GM18502 (cell line): ENCODE measurements around the gene ZNF382.
"Not testable (repeated sequence)": the region's sequence is repeated elsewhere in the genome, so short reads cannot be mapped to it uniquely, and the experiment has no call there.

Experiments used
- ATAC-seq: cut with Tn5 transposase; IDR thresholded peaks from one replicate; pipeline ENCODE4 v1.9.1; 2021; ENCODE audit warnings: mild to moderate bottlenecking; ENCODE audit not compliant: unreplicated experiment, poor library complexity

ZNF382 gene

GRCh38 chr19:36605101-36605876, at the start of gene ZNF382:
TSS of gene ZNF382 (plus strand) at chr19:36605313. CDS start at chr19:36609915, 4,602 bp downstream.
- ATAC-seq: peak; percentile 77

DNA sequence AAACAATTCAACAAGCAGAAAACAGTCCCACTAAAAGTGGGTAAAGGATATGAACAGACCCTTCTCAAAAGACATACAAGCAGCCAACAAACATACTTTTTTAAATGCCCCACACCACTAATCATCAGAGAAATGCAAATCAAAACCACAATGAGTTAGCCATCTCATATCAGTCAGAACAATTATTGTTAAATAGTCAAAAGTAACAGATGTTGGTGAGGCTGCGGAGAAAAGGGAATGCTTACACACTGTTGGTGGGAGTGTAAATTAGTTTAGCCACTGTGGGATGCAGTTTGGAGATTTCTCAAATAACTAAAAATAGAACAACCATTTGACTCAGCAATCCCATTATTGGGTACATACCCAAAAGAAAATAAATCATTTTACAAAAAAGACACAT, 40.7 kb upstream of the ZNF382 start:
- ATAC-seq: no peak

DNA sequence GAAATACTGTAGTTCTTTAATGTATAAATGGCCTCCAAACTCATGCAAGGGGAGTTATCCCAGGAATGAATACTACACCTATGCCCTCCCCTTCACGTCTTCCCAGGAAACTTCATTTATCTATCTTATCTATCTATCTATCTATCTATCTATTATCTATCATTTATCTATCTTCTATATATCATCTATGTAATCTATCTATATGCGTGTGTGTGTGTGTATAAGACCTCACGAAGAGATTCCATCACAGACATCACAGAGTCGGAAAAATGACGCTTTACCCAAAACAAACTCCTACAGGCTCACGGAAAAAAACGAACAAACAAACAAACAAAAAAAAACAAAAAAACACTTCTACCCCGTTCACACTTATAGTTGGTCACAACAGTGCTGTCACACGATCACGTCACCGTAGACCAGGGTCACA, 32.5 kb upstream of the ZNF382 start:
- ATAC-seq: no peak

DNA sequence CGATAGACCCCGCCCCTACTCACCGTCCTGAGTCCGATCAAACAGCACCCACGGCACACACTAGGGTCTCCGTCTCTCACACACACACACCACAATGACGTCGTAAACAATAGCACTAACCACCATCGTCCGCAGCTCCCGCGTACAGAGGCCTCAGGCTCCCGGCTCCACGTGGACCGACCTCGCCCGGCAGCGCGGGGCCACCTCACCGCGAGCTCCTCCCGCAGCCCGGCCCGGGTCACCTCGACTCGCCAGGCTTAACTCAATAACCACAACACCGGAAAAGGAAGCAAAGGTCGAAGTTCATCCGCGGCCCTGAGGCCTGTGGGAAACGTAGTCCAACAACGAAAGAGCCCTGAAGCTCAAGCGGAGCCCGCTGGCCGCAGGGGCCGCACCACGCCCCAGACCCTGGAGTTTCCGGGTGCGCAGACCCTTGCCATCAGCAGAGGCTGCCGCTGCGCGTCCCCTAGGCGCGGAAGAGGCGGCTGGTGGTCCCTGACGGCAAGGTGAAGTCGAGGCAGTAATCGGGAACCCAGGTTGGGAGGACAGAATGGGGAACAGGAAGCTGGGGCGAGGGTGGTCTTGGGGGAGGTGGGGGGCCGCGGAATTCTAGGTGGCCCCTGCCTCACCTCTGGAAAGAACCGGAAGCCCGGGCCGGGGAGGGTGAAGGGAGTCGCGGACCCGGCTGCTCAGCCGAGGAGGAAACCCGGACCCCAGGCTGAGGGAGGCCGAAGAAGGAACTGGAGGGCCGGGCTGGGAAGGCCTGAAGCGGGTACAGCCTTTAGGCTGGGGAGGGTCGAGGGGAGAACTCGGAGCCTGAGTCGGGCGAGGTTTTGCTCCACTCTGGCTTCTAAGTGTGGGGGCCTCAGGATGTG, 31.9 kb upstream of the ZNF382 start, which contains the start of gene ZNF529:
Gene ZNF529 (minus strand): TSS at position 273 of the 875 bp plus-strand sequence. CDS start 946 bp downstream, outside the sequence.
- peak; percentile 87 for ATAC-seq

GRCh38 chr19:36573895-36574720, 31.0 kb upstream of the ZNF382 start:
- ATAC-seq: no peak

- ATAC-seq: no peak
Measured at GRCh38 chr19:36574741-36575140, 30.4 kb upstream of the ZNF382 start.

- no peak for ATAC-seq
Measured at GRCh38 chr19:36577271-36577996, 27.7 kb upstream of the ZNF382 start.

DNA sequence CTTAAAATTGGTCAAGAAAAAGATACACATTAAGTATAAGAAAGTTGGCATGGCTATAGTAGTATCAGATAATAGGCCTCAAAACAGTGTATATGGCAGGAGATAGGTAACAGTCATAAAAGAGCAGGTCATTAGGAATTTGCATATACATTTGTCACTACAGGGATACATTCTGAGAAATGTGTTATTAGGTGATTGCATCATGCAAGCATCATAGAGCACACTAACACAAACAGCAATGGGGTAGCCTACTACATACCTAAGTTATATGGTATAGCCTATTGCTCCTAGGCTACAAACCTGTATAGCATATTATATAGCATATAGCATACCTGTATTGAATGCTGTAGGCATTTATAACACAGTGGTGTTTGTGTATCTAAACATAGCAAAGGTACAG, 25.9 kb upstream of the ZNF382 start:
- no peak for ATAC-seq

- ATAC-seq: not testable (repeated sequence)
Measured at GRCh38 chr19:36602681-36603080, 2.4 kb upstream of the ZNF382 start.

DNA sequence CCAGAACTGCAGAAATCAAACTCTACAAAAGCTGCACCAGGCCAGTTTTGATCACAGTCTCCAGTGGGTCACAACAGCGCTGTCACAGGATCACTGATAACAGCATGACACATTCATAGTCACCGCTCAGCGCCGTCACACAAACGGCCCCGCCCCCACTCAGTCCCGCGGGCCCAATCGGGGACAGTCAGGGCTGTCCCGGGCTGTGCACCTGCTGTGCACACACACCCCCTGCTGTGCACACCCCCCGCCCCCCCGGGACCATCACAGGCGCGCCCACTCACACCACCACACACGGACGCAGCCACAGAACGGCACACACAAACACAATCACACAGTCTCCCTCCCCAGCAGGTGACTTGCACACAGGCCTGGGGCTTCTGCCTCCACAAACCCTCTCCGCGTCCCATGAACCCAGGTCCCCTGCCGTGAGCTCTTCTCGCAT, 435 bp upstream of the ZNF382 start:
- ATAC-seq: peak; percentile 77

GRCh38 chr19:36605877-36606478, 865 bp downstream of the ZNF382 start:
- peak; percentile 9 for ATAC-seq

DNA sequence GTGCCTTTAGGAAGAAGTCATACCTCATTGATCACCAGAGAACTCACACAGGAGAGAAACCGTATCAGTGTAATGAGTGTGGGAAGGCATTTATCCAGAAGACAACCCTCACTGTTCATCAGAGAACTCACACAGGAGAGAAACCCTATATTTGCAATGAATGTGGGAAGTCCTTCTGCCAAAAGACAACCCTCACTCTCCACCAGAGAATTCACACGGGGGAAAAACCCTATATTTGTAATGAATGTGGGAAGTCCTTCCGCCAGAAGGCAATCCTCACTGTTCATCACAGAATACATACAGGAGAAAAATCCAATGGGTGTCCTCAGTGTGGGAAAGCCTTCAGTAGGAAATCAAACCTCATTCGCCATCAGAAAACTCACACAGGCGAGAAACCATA, 21.9 kb downstream of the ZNF382 start:
- no peak for ATAC-seq

- no peak for ATAC-seq
Measured at GRCh38 chr19:36635342-36635741, 30.2 kb downstream of the ZNF382 start.

DNA sequence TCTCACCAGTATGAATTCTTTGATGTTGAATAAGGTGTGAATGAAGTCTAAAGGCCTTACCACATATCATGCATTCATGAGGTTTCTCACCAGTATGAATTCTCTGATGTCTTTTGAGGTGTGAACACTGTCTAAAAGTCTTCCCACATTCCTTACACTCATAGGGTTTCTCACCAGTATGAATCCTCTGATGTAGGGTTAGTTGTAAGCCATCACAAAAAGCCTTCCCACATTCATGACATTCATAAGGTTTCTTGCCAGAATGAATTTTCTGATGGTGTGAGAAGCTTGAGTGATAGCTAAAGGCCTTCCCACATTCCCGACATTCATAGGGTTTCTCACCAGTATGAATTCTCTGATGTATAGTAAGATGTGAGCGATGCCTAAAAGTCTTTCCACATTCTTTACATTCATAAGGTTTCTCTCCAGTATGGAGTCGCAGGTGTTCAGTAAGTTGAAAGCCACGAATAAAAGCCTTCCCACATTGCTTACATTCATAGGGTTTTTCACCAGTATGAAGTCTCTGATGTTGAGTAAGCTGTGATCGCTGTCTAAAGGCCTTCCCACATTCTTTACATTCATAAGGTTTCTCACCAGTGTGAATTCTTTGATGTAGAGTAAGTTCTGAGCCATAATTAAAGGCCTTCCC, 33.9 kb downstream of the ZNF382 start:
- ATAC-seq: no peak

DNA sequence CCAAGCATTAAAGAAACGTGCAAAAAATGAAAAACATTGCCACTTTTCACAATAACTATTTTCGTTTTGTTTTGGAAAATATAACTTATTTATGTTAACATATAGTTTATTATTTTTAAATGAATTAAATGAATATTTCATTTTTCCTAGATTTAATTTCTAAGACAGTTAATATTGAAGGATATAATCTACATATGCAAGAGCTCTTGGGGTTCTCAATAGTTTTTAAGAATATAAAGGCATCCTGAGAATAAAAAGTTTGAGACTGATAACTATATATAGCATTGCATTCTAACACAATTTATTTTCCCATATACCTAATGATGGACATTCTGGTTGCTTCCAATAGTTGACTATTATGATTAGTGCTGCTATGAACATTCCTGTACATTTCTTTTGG, 41.6 kb downstream of the ZNF382 start:
- no peak for ATAC-seq

GRCh38 chr19:36652958-36653357, 47.8 kb downstream of the ZNF382 start:
- no peak for ATAC-seq

GRCh38 chr19:36665832-36666231, 60.7 kb downstream of the ZNF382 start:
- no peak for ATAC-seq

GRCh38 chr19:36668646-36669045, 63.5 kb downstream of the ZNF382 start:
- no peak for ATAC-seq

GRCh38 chr19:36672368-36672767, 67.3 kb downstream of the ZNF382 start:
- no peak for ATAC-seq
